D721Med (cell line): ENCODE data around the gene SLC44A1.

Experiments
- DNase-seq: peaks from one replicate; pipeline ENCODE4 v3.0.0; 2011; ENCODE audit warnings: low spot score; ENCODE audit not compliant: insufficient read length
- FAIRE-seq: peaks from 2 replicates; lab custom pipeline; 2011; peaks lifted over from hg19 to GRCh38; lab: Jason Lieb, UNC
- TF ChIP-seq, protein P1 (sequence below): IDR thresholded peaks from 2 replicates; pipeline ENCODE4 v1.5.1; 2012; ENCODE audit warnings: mild to moderate bottlenecking, control low read depth; ENCODE audit not compliant: insufficient read depth; ENCODE audit errors: missing control alignments

Gene SLC44A1

DNA sequence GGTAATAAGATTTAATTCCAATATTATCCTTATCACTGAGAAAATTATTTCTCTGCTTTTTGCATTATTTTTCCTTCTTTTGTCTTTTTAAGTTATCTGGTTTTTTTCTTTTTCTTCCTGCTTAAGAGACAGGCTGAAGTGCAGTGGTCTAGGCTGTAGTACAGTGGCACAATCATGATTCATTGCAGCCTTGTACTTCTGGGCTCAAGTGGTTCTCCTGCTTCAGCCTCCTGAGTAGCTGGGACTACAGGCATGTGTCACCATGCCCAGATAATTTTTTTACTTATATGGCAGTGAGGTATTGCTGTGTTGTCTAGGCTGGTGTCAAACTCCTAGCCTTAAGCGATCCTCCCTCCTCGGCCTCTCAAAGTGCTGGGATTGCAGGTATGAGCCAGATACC lies 93.9 kb downstream of the SLC44A1 start:
- TF ChIP-seq, protein P1, sequence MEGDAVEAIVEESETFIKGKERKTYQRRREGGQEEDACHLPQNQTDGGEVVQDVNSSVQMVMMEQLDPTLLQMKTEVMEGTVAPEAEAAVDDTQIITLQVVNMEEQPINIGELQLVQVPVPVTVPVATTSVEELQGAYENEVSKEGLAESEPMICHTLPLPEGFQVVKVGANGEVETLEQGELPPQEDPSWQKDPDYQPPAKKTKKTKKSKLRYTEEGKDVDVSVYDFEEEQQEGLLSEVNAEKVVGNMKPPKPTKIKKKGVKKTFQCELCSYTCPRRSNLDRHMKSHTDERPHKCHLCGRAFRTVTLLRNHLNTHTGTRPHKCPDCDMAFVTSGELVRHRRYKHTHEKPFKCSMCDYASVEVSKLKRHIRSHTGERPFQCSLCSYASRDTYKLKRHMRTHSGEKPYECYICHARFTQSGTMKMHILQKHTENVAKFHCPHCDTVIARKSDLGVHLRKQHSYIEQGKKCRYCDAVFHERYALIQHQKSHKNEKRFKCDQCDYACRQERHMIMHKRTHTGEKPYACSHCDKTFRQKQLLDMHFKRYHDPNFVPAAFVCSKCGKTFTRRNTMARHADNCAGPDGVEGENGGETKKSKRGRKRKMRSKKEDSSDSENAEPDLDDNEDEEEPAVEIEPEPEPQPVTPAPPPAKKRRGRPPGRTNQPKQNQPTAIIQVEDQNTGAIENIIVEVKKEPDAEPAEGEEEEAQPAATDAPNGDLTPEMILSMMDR: no peak
- FAIRE-seq (no peak), DNase-seq (no peak)

DNA sequence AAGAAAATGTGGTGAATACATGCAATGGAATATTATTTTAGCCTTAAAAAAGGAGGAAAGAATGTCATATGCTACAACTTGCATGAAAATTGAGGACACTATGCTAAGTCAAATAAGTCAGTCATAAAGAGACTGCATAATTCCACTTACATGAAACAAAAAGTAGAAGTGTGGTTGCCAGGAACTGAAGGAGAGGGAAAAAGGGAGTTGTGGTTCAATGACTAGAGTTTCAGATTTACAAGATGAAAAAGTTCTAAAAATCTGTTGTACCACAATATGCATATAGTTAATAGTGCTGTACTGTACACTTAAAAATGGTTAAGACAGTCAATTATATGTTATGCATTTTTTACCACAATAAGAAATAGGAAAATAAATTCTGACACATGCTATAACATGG lies 95.4 kb downstream of the SLC44A1 start:
- no peak for FAIRE-seq
- no peak for DNase-seq
- TF ChIP-seq, protein P1: no peak

DNA sequence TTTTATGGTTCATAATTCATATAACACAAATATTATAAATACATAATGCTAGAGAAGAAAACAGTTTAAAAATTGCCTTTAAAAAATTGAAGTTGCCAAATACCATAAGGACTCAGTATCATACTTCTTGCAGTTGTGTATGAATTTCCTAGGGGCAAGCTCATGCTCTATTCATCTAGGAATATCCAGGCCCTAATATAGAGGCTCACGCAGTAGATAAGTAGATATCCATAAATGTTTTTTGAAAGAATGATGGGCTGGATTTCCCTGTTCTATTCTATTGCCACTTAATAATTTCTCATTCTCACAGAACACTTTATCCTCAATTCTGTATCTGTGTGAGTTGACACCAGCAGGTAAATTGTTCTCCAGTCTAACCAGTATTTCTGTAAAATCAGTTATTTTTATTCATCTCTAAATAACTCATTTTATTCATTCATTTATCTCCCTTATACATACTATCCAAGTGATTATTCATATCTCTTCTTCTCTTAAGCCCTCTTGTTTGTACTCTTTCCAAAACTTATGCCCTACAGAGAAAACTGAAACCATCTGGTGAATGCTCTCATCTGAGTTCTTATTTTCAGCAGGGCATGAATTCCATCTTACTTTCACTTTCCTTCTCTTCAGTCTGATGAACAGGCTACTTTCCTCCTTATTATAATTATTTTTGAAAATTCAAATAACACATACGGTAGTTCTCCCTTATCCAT lies 97.1 kb downstream of the SLC44A1 start:
- FAIRE-seq (no peak), DNase-seq (no peak)
- TF ChIP-seq, protein P1: no peak

DNA sequence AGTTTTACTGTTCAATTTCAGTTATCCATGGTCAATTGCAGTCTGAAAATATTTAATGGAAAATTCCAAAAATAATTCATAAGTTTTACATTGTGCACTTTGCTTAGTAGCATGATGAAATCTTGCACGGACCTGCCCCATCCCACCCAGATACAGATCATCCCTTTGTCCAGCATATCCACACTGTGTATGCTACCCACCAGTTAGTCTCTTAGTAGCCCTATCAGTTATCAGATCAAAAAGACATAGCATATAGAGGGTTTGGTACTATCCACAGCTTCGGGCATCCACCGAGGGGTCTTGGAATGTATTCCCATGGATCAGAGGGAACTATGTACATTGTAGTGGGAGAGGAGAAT lies 97.7 kb downstream of the SLC44A1 start:
- TF ChIP-seq, protein P1: no peak
- DNase-seq (no peak), FAIRE-seq (no peak)

DNA sequence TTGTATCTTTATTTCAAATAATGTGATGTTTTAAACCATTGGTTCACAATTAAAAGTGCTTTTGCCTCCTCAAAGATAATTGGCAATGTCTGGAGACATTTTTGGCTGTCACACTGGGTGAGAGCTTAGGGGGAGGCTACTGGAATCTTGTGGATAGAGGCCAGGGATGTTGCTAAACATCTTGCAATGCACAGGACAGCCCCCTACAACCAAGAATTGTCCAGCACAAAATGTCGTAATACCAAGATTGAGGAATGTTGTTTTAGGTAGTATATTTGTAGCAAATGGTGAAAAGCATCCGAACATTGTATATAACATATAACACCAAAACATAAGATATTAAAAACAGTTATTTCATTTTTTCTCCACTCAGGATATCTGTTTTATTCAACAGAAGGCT lies 99.8 kb downstream of the SLC44A1 start:
- TF ChIP-seq, protein P1: no peak
- FAIRE-seq (no peak), DNase-seq (no peak)

DNA sequence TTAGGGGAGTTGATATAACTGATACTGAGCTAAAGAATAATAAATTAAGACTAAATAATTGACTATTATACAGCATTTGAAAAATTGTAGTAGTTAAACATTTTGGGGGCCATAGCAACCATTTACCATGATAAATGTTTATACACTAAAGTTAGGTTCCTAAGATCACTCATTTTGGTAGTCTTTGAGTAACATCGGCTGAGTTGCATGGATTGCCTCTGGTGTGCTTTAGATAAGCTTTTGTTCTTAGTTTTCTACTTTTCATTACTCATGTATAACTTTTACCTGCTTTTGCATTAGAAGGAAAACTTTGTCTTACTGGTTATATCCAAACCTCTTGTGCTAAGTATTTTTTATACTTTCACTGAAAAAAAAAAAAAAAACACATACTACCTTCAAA lies 101.2 kb downstream of the SLC44A1 start:
- DNase-seq (no peak), FAIRE-seq (no peak)
- TF ChIP-seq, protein P1: no peak

DNA sequence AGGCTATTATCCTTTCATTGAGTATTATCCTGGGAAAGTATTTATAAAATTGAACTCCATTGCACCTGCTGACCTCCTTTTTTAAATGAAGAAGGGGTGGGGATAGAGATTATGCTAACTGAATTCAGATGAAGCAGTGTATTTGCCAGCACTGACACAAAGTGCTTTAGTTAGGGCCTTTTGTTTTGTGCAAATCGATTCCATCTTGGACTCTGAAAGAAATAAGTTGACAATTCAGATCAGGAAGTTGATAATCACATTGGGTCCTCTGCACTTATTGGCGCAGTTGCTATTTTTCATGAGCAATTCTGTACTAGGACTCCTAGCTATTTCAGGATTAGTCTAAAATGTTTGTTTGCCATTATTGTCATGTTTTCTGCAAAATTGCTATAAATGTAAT lies 101.8 kb downstream of the SLC44A1 start:
- FAIRE-seq (no peak), DNase-seq (no peak)
- TF ChIP-seq, protein P1: no peak
